A673 (cell line): ENCODE data around the gene TAL2. TPM values are rescaled to one million over a fixed set of nuclear protein-coding genes. Genes with fewer than 3 reads are reported as not detected.

Experiments used
- BruUV-seq: library from RNA; stranded (reverse); fragments of 400-500 nt; replicated peaks from 2 replicates; lab custom pipeline; 2021; lab: Mats Ljungman, UMichigan
- CTCF ChIA-PET: fragments of 300-600 bp; sonication (Branson Sonifier 250); formaldehyde crosslinking; loops from one replicate; lab custom pipeline; 2022; ENCODE audit warnings: antibody characterized with exemption; lab: Charles Lee
- POLR2A ChIA-PET: fragments of 300-600 bp; sonication (Branson Sonifier 250); formaldehyde crosslinking; loops from one replicate; lab custom pipeline; 2022; ENCODE audit warnings: antibody characterized with exemption; ENCODE audit not compliant: low non-redundant PET; lab: Charles Lee
- DNase-seq: peaks from one replicate; pipeline ENCODE4 v3.0.0-alpha.2; 2015; ENCODE audit warnings: low spot score
- H3K27ac ChIP-seq: fragments of 200-600 bp; sonication (generic); 2 replicates; pipeline ENCODE4 v1.5.1; 2016; ENCODE audit warnings: mixed run types, low read depth, mild to moderate bottlenecking, mixed read lengths, antibody characterized with exemption, low read length; ENCODE audit not compliant: poor library complexity, severe bottlenecking
- H3K27me3 ChIP-seq: fragments of 200-600 bp; sonication (generic); replicated peaks from 2 replicates; pipeline ENCODE4 v1.6.1; 2017; ENCODE audit warnings: mixed run types, low read depth, mild to moderate bottlenecking, mixed read lengths, antibody characterized with exemption, low read length; ENCODE audit not compliant: insufficient read depth, poor library complexity
- H3K36me3 ChIP-seq: fragments of 200-600 bp; sonication (generic); 2 replicates; pipeline ENCODE4 v1.6.1; 2016; ENCODE audit warnings: mixed run types, mild to moderate bottlenecking, mixed read lengths, antibody characterized with exemption, low read length; ENCODE audit not compliant: insufficient read depth, poor library complexity, severe bottlenecking
- H3K4me1 ChIP-seq: fragments of 200-600 bp; sonication (generic); 2 replicates; pipeline ENCODE4 v1.6.1; 2017; ENCODE audit warnings: mixed run types, mild to moderate bottlenecking, mixed read lengths, antibody characterized with exemption, low read length; ENCODE audit not compliant: insufficient read depth, poor library complexity, severe bottlenecking
- H3K4me3 ChIP-seq: fragments of 200-600 bp; sonication (generic); 2 replicates; pipeline ENCODE4 v1.5.1; 2016; ENCODE audit warnings: low read depth, mixed run types, mild to moderate bottlenecking, mixed read lengths, low read length; ENCODE audit not compliant: poor library complexity, severe bottlenecking
- H3K9me3 ChIP-seq: fragments of 200-600 bp; sonication (generic); 2 replicates; pipeline ENCODE4 v1.6.1; 2016; ENCODE audit warnings: mixed run types, low read depth, mild to moderate bottlenecking, mixed read lengths, antibody characterized with exemption, low read length; ENCODE audit not compliant: poor library complexity, severe bottlenecking
- CTCF ChIP-seq: fragments of 300-800, 200-600 bp; sonication (generic); conservative IDR thresholded peaks from 2 replicates; pipeline ENCODE4 v1.5.1; 2017; ENCODE audit warnings: low read depth, mild to moderate bottlenecking, antibody characterized with exemption, low read length, moderate library complexity, mixed read lengths
- EZH2 ChIP-seq: fragments of 200-600 bp; sonication (generic); IDR thresholded peaks from 2 replicates; pipeline ENCODE4 v1.6.1; 2017; ENCODE audit warnings: borderline replicate concordance, low read depth, mild to moderate bottlenecking, mixed read lengths, antibody characterized with exemption, low read length; ENCODE audit not compliant: poor library complexity, severe bottlenecking
- intact Hi-C: fragments of 100-400 bp; cut with micrococcal nuclease; formaldehyde crosslinking; loops from one replicate; pipeline ENCODE4 v1.10.0; 2022; ENCODE audit not compliant: unreplicated experiment
- total RNA-seq: library from RNA; stranded (reverse); gene quantifications from 2 replicates; pipeline ENCODE4 v1.2.3, GENCODE V29; 2021

Gene TAL2
- total RNA-seq, 1 experiment from 2014 or later, result not detected

GRCh38 chr9:105656131-105656921, 5.9 kb upstream of the TAL2 start:
- no peak overlapping the region for H3K27ac ChIP-seq
- BruUV-seq, result no TSS peak
- intact Hi-C loops, result no loop called here
- CTCF ChIA-PET, result interaction anchor here (0.6 kb wide), 1 partner anchor 529 kb away, joined by 3 read pairs; no protein-coding TSS in a partner anchor
- peak; percentile 15 for DNase-seq
- no peaks in the 10 kb centered on the region for H3K4me1 ChIP-seq
- no peaks in the 10 kb centered on the region for H3K9me3 ChIP-seq
- TF ChIP-seq EZH2 (peak; percentile 74), CTCF (0 out of 2 replicates have a peak, but pooled peaks have one; percentile 27)
- POLR2A ChIA-PET, result no interaction called here
- peak overlapping the region; percentile 42 for H3K4me3 ChIP-seq
- no peaks in the 10 kb centered on the region for H3K36me3 ChIP-seq
- H3K27me3 ChIP-seq, result peaks cover 29% of the 10 kb centered on the region

DNA sequence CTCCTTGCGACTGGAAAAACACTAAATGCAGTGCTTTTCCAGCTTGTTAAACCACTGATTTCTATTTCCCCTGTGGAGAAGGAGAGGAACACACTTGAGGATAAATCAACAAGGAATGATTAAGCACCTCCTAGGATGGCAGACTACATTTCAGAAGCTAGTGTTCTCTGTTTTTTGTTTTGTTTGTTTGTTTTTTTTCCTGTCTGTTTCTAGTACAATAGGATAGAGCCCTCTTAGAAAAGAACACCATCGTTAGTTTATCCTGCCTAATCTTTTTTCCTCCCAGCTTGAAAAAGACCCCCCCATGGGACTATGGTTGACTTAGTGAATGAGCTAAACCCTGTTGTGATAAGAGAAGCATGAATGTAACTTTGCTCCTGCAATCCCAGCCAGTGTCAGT, 3.9 kb upstream of the TAL2 start:
- H3K9me3 ChIP-seq, result no peaks in the 10 kb centered on the region
- ChIA-PET POLR2A (no interaction called here), CTCF (no interaction called here)
- H3K27ac ChIP-seq, result no peak overlapping the region
- intact Hi-C loops, result no loop called here
- no peaks in the 10 kb centered on the region for H3K4me1 ChIP-seq
- no peak overlapping the region for H3K4me3 ChIP-seq
- TF ChIP-seq CTCF (no peak), EZH2 (no peak)
- peaks cover 29% of the 10 kb centered on the region for H3K27me3 ChIP-seq
- DNase-seq, result no peak
- no TSS peak for BruUV-seq
- H3K36me3 ChIP-seq, result no peaks in the 10 kb centered on the region

DNA sequence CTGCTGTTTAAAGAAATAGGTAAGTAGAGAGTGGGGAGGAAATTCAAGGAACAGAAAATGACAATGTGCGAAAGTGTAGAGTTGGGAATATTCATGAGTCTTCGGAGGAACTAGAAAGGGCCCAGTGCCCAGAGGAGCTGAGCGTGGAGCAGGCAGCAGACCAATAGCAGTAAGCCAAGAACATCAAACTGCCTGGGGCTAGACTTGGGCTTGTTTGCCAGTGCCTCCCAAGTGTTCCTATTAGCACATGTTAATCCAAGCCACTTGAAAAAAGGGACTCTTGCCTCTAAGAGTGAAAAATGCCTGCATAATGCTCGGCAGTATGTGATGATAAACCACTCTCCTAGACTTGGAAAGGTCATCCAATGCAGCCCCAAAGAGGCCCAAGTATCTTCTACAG, 1.2 kb upstream of the TAL2 start:
- no peaks in the 10 kb centered on the region for H3K36me3 ChIP-seq
- POLR2A ChIA-PET, result no interaction called here
- TF ChIP-seq CTCF (no peak), EZH2 (no peak)
- BruUV-seq, result no TSS peak
- intact Hi-C loops, result no loop called here
- H3K4me3 ChIP-seq, result no peak overlapping the region
- H3K27me3 ChIP-seq, result peaks cover 17% of the 10 kb centered on the region
- DNase-seq, result no peak
- no peaks in the 10 kb centered on the region for H3K9me3 ChIP-seq
- CTCF ChIA-PET, result no interaction called here
- no peak overlapping the region for H3K27ac ChIP-seq
- H3K4me1 ChIP-seq, result no peaks in the 10 kb centered on the region
